Fibroblast of lung (primary cell): ENCODE data around the gene FMN1.

ENCODE experiments used
- EZH2 ChIP-seq: IDR thresholded peaks from 2 replicates; pipeline ENCODE4 v1.5.1; 2012; ENCODE audit warnings: low read length, control low read depth, mild to moderate bottlenecking; ENCODE audit errors: missing control alignments
- TF ChIP-seq, protein P1 (sequence below), 2 donors: IDR thresholded peaks in 1 of 2; conservative IDR thresholded peaks in 1 of 2; 1 replicate in 1 of 2; 2 replicates in 1 of 2; pipeline ENCODE4 v1.5.1; 2011 to 2012; ENCODE audit warnings: low read length in 2 of 2, control low read depth in 1 of 2, inconsistent platforms in 1 of 2, low read depth in 1 of 2, mild to moderate bottlenecking in 1 of 2

DNA sequence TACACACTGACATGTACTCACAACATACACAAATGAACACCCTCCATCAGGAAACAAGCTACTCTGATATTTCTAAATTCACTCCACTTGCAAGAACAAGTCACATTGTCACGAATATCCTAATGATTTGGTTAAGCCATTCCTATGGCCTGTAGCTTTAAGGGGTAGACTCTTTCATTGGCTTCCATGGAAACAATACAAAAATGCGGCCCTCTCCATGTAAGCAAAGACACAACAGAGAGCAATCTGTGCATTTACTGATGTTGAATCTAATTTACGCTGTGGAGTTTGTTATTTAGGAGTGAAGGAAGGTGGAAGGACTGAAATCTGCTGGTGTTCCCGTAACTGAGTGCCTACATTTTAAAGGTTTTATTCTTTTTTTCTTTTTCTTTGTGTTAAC is 114.5 kb downstream of the FMN1 start:
- TF ChIP-seq, protein P1, sequence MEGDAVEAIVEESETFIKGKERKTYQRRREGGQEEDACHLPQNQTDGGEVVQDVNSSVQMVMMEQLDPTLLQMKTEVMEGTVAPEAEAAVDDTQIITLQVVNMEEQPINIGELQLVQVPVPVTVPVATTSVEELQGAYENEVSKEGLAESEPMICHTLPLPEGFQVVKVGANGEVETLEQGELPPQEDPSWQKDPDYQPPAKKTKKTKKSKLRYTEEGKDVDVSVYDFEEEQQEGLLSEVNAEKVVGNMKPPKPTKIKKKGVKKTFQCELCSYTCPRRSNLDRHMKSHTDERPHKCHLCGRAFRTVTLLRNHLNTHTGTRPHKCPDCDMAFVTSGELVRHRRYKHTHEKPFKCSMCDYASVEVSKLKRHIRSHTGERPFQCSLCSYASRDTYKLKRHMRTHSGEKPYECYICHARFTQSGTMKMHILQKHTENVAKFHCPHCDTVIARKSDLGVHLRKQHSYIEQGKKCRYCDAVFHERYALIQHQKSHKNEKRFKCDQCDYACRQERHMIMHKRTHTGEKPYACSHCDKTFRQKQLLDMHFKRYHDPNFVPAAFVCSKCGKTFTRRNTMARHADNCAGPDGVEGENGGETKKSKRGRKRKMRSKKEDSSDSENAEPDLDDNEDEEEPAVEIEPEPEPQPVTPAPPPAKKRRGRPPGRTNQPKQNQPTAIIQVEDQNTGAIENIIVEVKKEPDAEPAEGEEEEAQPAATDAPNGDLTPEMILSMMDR (conservative IDR thresholded peaks at IDR 0.05 in 1 of 2, IDR thresholded peaks at IDR 0.05 in 1 of 2; ENCODE audit: low read depth in 1 of 2, low read length in 2 of 2), result no peak
- TF ChIP-seq EZH2, result no peak
